Activated naive CD8-positive, alpha-beta T cell (primary cell): ENCODE measurements around the gene TACR2.
A peak's percentile ranks its signal among the peaks of the same experiment; 100 is the strongest.

Source experiments
- H3K27ac Mint-ChIP-seq: one replicate; pipeline ENCODE4 v1.8.0; 2021; ENCODE audit warnings: mixed read lengths
- H3K27me3 Mint-ChIP-seq: one replicate; pipeline ENCODE4 v1.8.0; 2021; ENCODE audit warnings: mixed read lengths
- H3K36me3 Mint-ChIP-seq: one replicate; pipeline ENCODE4 v1.8.0; 2021; ENCODE audit warnings: mixed read lengths
- H3K4me1 Mint-ChIP-seq: one replicate; pipeline ENCODE4 v1.8.0; 2021; ENCODE audit warnings: low read depth, mixed read lengths
- H3K4me3 Mint-ChIP-seq: one replicate; pipeline ENCODE4 v1.8.0; 2021; ENCODE audit warnings: mild to moderate bottlenecking, mixed read lengths
- H3K9me3 Mint-ChIP-seq: one replicate; pipeline ENCODE4 v1.8.0; 2021; ENCODE audit warnings: low read depth, mixed read lengths

Gene TACR2

GRCh38 chr10:69437321-69438259, 20.9 kb upstream of the TACR2 start:
- H3K9me3 Mint-ChIP-seq: no peaks in the 10 kb centered on the region
- no peak overlapping the region for H3K4me3 Mint-ChIP-seq

GRCh38 chr10:69435966-69436520, 19.3 kb upstream of the TACR2 start:
- no peak overlapping the region for H3K27ac Mint-ChIP-seq
- H3K36me3 Mint-ChIP-seq: no peaks in the 10 kb centered on the region
- no peaks in the 10 kb centered on the region for H3K9me3 Mint-ChIP-seq
- no peak overlapping the region for H3K4me3 Mint-ChIP-seq
- H3K4me1 Mint-ChIP-seq: no peaks in the 10 kb centered on the region
- H3K27me3 Mint-ChIP-seq: peaks cover 3% of the 10 kb centered on the region

More at GRCh38 chr10:69437321-69438259, 20.9 kb upstream of the TACR2 start:
- no peak overlapping the region for H3K27ac Mint-ChIP-seq
- peaks cover 3% of the 10 kb centered on the region for H3K27me3 Mint-ChIP-seq
- no peaks in the 10 kb centered on the region for H3K36me3 Mint-ChIP-seq
- H3K4me1 Mint-ChIP-seq: no peaks in the 10 kb centered on the region

- Mint-ChIP-seq H3K27me3 (peaks cover 3% of the 10 kb centered on the region), H3K4me1 (no peaks in the 10 kb centered on the region), H3K27ac (no peak overlapping the region), H3K4me3 (no peak overlapping the region), H3K36me3 (no peaks in the 10 kb centered on the region), H3K9me3 (no peaks in the 10 kb centered on the region)
These were observed 18.2 kb upstream of the TACR2 start for GRCh38 chr10:69434926-69435325.

- Mint-ChIP-seq H3K36me3 (no peaks in the 10 kb centered on the region), H3K4me3 (no peak overlapping the region), H3K9me3 (no peaks in the 10 kb centered on the region), H3K4me1 (no peaks in the 10 kb centered on the region), H3K27me3 (peaks cover 3% of the 10 kb centered on the region), H3K27ac (no peak overlapping the region)
These were observed 17.5 kb upstream of the TACR2 start for GRCh38 chr10:69434169-69434568.

GRCh38 chr10:69428165-69428564, 11.4 kb upstream of the TACR2 start:
- Mint-ChIP-seq H3K4me3 (no peak overlapping the region), H3K9me3 (no peaks in the 10 kb centered on the region), H3K27me3 (no peaks in the 10 kb centered on the region), H3K27ac (no peak overlapping the region), H3K36me3 (no peaks in the 10 kb centered on the region), H3K4me1 (peaks cover 44% of the 10 kb centered on the region)

- Mint-ChIP-seq H3K36me3 (no peaks in the 10 kb centered on the region), H3K4me1 (peaks cover 49% of the 10 kb centered on the region), H3K27ac (peak overlapping the region; percentile 10), H3K27me3 (no peaks in the 10 kb centered on the region), H3K4me3 (no peak overlapping the region), H3K9me3 (no peaks in the 10 kb centered on the region)
These were observed 9.6 kb upstream of the TACR2 start for GRCh38 chr10:69426376-69426727.

- peak overlapping the region; percentile 11 for H3K4me3 Mint-ChIP-seq
- H3K9me3 Mint-ChIP-seq: no peaks in the 10 kb centered on the region
- H3K27me3 Mint-ChIP-seq: no peaks in the 10 kb centered on the region
- peak overlapping the region; percentile 4 for H3K27ac Mint-ChIP-seq
- H3K36me3 Mint-ChIP-seq: no peaks in the 10 kb centered on the region
- peaks cover 49% of the 10 kb centered on the region for H3K4me1 Mint-ChIP-seq
These were observed 9.0 kb upstream of the TACR2 start for GRCh38 chr10:69425511-69426298.

GRCh38 chr10:69425041-69425440, 8.3 kb upstream of the TACR2 start:
- Mint-ChIP-seq H3K27me3 (no peaks in the 10 kb centered on the region), H3K4me3 (no peak overlapping the region), H3K27ac (no peak overlapping the region), H3K36me3 (no peaks in the 10 kb centered on the region), H3K4me1 (peaks cover 49% of the 10 kb centered on the region), H3K9me3 (no peaks in the 10 kb centered on the region)

- Mint-ChIP-seq H3K4me3 (no peak overlapping the region), H3K9me3 (no peaks in the 10 kb centered on the region), H3K27ac (no peak overlapping the region), H3K36me3 (no peaks in the 10 kb centered on the region), H3K4me1 (peaks cover 42% of the 10 kb centered on the region), H3K27me3 (no peaks in the 10 kb centered on the region)
These were observed 6.0 kb upstream of the TACR2 start for GRCh38 chr10:69422676-69423075.

- Mint-ChIP-seq H3K27me3 (no peaks in the 10 kb centered on the region), H3K4me1 (peaks cover 36% of the 10 kb centered on the region), H3K36me3 (no peaks in the 10 kb centered on the region), H3K4me3 (no peak overlapping the region), H3K9me3 (no peaks in the 10 kb centered on the region), H3K27ac (no peak overlapping the region)
These were observed 5.0 kb upstream of the TACR2 start for GRCh38 chr10:69421611-69422308.

GRCh38 chr10:69419744-69420126, 3.0 kb upstream of the TACR2 start:
- H3K4me3 Mint-ChIP-seq: no peak overlapping the region
- no peaks in the 10 kb centered on the region for H3K9me3 Mint-ChIP-seq
- H3K36me3 Mint-ChIP-seq: no peaks in the 10 kb centered on the region
- no peaks in the 10 kb centered on the region for H3K27me3 Mint-ChIP-seq
- no peak overlapping the region for H3K27ac Mint-ChIP-seq
- H3K4me1 Mint-ChIP-seq: peaks cover 16% of the 10 kb centered on the region

GRCh38 chr10:69419096-69419743, 2.5 kb upstream of the TACR2 start:
- no peak overlapping the region for H3K4me3 Mint-ChIP-seq
- H3K4me1 Mint-ChIP-seq: peaks cover 13% of the 10 kb centered on the region
- no peaks in the 10 kb centered on the region for H3K27me3 Mint-ChIP-seq
- H3K36me3 Mint-ChIP-seq: no peaks in the 10 kb centered on the region
- H3K9me3 Mint-ChIP-seq: no peaks in the 10 kb centered on the region
- H3K27ac Mint-ChIP-seq: no peak overlapping the region

- no peak overlapping the region for H3K27ac Mint-ChIP-seq
- H3K4me1 Mint-ChIP-seq: peaks cover 5% of the 10 kb centered on the region
- no peaks in the 10 kb centered on the region for H3K27me3 Mint-ChIP-seq
- H3K36me3 Mint-ChIP-seq: no peaks in the 10 kb centered on the region
- H3K4me3 Mint-ChIP-seq: no peak overlapping the region
- no peaks in the 10 kb centered on the region for H3K9me3 Mint-ChIP-seq
These were observed 1.5 kb upstream of the TACR2 start for GRCh38 chr10:69418052-69418752.

- H3K9me3 Mint-ChIP-seq: no peaks in the 10 kb centered on the region
- H3K4me1 Mint-ChIP-seq: peaks cover 6% of the 10 kb centered on the region
- H3K27me3 Mint-ChIP-seq: no peaks in the 10 kb centered on the region
- no peaks in the 10 kb centered on the region for H3K36me3 Mint-ChIP-seq
- no peak overlapping the region for H3K4me3 Mint-ChIP-seq
- H3K27ac Mint-ChIP-seq: no peak overlapping the region
These were observed 824 bp upstream of the TACR2 start for GRCh38 chr10:69417542-69417941.
